HuH-7 (cell line): ENCODE data around the gene ELFN2.

ENCODE experiments used
- DNase-seq: peaks from one replicate; pipeline ENCODE4 v3.0.0; 2011; ENCODE audit warnings: low spot score

Gene ELFN2

DNA sequence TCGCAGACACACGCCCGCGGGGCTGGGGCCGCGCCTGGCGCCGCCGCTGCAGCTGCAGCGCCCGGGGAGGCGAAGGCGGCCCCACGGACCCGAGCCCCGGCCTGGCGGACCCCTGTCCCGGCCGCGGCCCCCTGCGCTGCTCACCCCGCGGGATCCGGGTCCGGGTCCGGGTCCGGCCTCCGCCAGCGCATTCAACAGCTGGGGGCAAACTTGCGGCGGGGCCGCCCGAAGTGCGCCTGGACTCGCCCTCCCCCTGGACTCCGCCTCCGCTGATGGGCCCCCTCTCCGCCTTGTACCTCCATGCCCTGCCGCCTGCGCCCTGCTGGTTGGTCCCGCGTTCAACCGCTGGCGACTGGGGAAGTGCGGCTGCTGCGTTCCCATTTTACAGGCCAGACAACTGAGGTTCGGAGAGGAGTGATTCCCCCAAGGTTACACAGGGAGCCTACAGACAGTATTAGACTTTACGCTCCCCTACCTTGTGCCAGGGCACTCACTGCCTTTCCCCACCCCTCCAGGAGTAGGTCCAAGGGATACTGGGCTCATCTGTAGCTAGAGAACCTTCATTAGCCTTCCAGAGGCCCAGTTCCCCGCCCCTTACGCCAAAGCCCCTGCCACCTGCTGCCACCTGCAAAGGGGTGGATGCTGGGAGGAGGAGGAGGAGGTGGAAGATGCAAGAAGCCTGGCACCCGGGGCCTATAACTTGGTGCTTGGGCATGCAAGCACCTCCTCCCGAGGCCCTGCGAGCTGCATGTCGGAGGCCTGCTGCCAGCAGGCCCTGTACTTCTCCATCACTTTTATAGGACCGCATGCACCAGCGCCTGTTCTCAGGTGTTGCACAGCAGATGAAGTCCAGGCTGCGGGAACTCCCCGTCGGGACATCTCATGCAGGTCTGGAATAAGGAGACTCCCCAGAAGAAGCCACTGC is 694 bp upstream of the ELFN2 start:
- no peak for DNase-seq

DNA sequence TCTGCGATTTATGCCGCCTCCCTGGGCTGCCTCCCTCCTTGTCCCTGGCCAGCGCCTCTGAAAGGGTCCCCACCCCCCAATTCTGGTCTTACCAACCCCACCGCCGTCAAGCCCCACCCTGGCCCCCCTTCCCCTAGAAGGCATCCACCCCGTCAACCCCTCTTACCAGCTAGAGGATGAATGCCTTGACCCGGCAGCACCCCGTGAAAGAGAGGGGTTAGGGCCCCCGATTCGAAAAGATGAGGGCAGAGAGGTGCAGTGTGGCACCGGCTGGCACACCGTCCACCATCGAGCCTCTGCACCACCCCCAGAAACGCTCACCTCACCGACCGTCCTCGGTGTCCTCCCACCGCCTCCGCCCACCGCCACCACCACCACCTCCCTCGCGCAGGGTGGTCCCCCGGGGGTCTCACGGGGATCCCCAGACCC is 559 bp downstream of the ELFN2 start:
- no peak for DNase-seq

DNA sequence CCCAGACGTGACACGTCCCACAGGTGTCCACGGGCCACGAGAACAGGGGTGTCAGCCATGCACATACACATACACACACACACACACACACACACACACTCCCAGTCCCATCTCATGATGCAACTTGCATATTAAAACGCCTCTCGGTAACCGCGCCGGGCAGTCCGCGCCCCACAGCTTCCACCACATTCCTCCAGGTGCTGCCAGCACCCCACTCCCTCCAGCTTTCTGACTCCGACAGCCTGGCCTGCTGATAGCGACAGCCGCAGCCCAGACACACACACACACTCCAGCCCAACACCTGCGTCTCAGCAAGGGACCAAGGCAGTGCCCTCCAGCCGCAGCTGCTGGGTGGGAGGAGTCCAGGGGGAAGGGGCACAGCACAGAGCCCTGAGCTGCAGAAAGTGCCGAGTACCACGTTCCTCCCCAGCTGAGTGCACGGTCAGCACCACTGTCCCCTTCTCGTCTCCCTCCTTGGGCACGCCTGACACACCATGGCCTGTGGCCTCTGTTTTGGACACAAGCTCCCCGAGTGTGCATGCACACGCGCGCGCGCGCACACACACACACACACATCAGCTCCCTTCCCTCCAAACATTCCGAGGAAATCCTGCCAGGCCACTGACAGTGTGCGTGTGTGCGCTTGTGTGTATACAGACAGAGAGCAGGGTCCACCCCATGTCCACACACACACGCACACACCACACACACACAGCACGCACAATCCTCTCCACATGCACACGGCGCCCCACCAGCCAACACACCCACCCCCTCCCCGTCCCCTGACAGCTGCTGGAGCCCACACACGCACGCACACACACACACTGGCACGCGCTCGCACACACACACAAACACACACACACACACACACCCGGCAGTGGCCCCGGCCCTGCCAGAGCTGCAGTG is 1.2 kb downstream of the ELFN2 start:
- DNase-seq: no peak

DNA sequence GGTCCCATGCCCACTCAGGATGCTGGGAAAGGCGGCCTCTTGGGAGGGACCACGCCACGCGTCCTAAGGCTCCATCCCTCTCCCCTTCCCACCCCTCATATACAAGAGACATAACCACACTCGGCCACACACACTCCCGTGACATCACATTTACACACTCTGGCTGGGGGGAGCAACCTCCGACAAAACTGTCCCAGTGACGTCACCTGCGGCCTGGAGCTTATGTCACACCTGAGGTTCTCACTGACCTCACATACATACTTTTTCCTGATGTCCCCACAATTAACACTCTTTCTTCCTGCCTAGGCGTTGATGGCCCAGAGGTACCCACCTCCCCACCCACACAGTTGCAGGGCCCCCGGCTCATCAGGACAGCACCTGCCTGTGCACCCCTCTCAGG is 1.9 kb downstream of the ELFN2 start:
- DNase-seq: no peak

DNA sequence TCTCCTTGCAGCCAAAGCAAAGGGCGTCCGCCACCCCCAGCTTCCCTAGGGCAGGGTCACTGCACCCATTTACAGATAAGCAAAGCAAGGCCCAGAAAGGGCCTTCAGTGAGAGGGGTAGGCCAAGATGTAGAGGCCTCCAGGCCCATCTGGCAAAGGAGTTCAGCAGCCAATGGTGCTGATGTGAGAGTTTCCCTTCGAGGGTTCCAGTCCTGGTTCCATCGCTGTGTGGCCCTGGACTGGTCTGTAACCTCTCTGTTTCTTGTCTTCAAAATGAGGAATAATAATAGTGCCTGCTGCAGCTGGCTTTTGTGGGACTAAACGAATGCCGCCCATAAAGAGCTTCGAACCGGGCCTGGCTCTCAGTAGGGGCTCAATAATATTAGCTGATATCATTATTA is 4.0 kb downstream of the ELFN2 start:
- DNase-seq: no peak

DNA sequence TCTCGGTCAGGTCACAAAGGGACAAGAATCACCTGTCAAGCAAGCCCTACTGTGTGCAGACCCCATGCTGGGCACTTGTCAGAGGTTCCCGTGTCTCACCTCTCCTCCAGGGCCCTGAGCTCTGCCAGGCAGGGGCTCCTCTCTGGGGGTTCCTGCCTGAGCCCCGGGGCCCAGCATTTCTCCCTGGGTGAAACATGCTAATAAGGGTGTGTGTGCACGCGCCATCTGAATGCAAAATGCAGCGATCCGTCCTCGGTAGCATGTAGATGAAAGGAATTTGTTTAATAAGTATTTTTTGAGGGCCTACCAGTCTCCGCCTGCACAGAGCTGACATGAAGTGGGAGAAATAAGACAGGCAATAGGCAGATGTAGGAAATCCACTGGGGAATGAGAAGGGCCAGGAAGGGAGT is 5.8 kb downstream of the ELFN2 start:
- DNase-seq: no peak

DNA sequence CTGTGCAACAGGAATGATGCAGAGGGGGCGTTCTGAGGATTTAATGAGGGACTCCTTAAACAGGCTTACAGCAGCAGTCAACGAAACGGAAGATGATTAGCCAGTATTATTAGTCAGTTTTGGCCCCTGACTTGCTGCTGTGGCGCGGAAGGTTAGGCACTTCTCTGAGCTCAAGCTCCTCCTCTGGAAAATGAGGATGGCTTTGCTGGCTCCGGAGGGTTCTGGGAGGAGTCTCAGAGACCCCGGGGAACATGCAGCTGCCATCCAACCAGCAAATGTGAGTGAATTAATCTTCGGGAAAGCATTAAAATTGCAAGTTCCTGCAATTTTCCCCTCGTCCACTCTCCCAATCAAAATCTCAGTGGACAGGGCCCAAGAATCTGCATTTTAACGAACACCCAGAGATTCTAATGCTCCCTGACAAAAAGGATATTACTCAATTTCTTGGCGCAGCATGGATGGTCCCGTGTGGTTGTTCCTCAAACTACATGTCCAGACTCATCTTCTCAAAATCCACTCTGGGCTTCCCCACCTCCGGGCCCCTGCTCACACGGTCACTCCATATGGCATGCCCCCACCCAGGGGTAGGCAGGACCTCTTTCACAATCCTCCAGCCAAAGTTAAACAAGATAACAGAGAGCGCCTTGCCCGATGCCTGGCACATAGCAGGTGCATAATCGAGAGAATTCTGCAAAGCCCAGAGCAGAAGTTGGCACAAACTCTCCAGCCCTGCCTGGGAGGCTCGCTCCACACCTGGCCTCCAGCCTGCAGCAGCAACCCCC is 6.4 kb downstream of the ELFN2 start:
- no peak for DNase-seq

DNA sequence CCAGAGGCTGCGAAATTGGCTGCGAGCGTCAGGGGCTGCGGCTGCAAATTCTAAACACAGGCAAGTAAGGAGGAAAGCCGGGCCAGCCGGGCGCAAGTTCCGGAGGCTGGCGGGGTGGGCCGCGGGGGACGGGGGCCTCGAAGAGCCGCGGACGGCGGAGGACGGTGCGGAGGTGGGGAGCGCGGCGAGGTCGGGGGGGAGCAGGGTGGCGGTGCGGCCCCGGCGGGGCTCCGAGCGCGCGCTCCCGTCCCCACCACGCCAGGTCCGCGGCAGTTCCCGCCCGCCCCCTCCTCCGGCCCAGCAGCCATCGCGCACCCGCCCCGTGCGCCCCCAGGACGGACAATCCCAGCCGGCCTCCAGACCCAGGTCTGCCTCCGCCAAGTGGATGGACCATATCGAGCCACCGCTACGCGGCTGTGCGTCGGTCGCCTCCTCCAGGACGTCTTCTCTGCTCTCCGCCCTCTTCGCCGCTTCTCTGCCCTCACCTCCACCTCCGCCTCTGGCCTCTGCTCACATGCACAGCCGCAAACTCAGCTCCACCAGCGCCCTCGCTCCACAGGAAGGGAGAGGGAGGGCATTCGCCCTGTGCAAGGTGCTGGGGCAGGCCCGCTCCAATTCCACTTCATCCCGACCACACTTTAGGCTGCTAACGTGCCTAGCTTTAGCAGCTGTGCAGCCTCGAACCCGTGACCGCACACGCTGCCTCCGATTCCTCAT is 7.2 kb downstream of the ELFN2 start:
- DNase-seq: no peak

DNA sequence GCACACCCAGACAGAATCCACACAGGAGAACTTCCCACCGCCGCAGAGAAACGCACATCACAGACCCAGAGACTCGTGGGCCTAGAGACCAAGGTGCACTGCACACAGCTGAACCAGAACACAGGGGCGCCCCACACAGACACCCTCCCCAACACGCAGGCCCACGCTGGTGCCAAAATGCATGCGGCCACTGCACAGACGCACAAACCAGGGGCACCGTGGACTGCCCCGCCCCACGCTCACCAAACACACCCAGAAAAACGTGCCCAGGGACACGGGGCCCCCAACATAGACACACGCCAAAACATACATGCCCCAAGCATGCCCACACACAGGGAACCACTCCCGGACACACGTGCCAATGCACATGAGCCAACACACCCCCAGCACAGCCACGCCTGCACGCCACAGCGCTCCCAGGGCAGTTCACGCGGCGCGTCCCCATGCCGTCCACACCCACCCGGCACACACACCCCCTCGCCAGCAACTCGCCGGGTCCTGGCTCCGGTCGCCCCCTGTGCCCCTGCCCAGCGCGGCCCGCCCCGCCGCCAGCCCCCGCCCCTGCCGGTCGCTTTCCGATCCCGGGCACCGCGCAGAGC is 7.8 kb downstream of the ELFN2 start:
- DNase-seq: no peak

DNA sequence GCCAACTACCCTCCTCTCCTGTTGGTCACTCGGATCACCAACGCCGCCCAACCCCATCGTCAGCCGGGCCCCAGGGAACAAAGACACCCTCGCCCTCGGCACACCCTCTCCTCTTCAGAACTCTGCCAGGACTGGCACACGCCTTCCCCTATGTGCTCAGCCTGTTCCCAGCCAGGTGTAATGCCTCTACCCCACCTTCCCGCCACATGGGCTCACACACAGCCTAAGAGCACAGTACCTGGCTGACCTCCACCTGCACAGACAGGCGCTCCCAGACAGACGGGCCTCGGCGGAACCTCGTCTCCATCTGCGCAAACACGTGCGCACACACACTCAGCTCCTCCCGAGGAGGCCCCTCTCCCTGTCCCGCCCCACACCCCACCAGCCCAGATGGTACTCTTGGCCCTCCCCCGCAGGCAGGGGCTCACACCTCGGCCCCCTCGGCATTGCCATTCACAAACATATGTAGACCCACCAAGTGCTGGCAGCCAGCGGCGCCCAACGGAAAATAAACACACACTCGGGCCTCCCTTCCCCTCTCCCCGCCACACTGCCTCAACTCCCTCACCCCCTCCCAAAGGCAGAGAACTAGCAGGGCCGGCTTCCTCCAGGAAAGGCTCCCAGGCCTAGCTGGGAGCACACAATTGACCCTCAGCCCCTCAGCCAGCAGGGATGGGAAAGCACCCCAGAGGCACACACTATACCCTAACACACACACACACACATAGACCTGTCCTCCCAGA is 8.5 kb downstream of the ELFN2 start:
- DNase-seq: no peak

DNA sequence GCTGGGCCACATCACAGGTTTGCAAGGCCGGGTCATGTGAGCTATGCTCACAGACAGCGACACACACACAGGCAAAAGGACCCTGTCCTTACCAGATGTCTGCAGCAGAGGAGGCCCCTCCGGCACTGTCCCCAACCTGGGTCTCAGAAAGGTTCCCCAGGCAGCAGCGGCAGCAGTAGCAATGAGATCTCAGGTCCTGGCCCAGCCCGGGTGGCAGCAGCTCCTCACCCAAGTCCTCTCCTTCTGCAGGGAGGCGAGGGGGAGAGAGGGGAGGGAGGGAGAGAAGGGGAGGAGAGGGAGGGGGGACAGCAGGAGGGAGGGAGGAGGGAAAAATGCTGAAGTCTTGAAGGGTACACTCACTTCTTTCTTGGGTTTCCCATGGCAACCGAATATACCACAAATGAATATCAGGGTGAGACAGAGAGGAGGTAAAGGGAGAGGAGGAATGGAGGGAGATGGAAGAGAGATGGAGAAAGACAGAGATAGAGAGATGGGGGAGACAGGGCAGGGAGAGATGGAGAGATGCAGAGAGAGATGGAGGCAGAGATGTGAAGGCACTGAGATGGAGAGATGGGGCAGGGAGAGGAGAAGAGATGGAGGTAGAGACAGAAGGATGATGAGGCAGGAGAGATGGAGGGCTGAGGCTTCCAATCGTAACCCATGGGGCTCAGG is 9.5 kb downstream of the ELFN2 start:
- no peak for DNase-seq

DNA sequence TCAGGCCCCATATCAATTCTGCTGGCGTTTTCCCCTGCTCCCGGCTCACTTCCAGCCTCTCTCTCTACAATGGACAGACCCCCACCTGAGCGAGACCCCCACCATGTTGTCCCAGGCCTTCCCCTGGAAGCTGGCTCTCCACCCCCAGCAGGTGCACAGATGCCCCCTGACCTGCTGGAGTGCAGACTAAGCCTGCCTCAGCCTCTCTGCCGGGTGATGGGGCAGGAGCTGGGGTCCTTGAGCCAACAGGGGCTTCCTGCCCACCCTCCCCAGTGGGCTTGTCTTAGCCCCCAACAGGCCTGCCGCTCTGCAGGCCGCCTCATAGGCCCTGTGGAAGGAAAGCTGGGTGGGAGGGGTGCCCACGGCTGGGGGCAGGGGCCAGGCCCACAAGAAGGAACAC is 10.0 kb downstream of the ELFN2 start:
- DNase-seq: no peak

DNA sequence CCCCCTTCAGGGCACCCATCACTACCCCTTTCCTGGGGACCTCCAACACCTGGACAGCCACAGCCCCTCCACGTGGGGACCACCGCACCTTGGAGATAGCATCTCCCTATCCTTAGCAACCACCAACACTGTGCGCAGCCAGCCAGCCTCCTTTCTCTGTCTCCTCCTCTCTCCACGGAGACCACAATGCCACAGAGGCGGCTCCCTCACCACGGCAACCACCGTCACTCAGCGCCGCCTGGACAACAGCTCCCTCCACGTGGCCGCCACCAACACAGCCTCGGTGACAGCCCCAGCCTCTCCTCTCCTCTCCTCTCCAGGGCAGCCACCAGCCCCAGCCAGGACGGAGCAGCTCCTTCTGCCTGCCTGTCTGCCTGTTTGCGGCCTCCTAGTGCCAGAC is 10.5 kb downstream of the ELFN2 start:
- DNase-seq: no peak

DNA sequence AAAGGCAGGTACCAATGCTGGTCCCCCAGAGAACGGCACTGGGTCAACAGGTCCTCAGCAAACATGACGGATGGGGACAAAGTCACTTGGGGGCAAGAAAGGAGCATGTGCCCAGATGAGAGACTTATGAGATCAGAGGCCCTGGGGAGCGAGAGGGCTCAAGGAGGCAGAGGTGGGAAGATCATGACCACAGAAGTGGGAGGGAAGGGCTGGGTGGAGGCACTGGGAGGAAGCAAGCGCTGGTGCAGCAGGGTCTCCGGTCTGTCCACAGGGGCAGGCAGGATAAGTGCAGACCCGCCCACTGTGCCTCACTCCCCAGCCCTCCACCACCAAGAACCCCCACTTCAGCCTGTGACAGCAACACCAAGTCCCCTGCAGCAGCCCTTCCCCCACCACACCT is 10.9 kb downstream of the ELFN2 start:
- no peak for DNase-seq

DNA sequence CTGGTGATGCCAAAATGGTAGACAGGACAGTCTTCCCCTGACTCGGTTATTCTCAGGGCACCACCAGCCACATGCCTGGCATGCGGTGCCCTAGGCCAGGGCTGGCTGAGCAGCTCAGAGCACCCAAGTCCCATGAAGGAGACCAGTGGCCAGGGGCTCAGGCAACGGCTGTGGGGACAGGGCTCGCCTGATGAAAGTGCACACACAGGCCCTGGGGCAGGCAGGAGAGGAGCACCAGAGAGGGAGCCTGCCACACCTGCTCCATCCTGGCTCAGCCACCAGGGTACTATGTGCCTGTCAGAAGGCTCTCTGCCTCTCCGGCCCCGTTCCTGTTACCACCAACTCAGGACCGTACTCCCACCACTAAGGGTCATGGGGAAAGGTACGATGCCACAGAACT is 12.1 kb downstream of the ELFN2 start:
- DNase-seq: no peak

DNA sequence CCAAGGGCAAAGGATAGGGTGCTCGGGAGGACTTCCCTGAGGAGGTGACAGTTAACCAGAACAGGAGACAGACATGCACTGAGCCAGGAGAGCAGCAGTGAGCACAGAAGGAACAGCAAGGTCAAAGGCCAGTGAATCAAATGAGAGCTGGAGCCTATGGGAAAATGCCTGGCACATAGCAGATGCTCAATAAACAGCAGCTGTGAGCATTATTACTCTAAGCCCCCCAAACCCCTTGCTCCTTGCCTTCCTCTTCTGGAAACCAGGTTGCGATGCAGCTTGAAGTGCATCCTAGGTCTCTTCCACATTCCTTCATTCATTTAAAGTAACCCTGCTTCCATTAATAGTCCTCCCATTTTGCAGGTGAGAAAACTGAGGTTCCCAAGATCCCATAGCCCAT is 13.0 kb downstream of the ELFN2 start:
- DNase-seq: no peak

DNA sequence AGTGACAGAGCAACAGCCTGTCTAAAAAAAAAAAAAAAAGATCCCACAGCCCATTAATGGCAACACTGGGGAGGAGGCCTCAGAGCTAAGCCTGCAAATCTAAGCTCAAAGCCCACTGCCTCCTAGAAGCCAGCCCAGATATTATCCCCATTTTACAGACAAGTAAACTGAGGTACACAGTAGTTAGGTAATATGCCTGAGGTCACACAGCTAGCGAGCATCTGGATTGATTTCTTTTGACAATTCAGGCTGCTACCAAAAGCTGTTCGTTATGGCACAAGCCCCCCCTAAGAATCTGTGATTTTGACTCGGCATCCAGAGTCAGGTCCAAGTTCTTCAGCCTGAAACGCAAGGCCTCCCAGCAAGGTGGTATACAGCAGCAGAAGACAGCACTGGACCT is 13.7 kb downstream of the ELFN2 start:
- DNase-seq: no peak

DNA sequence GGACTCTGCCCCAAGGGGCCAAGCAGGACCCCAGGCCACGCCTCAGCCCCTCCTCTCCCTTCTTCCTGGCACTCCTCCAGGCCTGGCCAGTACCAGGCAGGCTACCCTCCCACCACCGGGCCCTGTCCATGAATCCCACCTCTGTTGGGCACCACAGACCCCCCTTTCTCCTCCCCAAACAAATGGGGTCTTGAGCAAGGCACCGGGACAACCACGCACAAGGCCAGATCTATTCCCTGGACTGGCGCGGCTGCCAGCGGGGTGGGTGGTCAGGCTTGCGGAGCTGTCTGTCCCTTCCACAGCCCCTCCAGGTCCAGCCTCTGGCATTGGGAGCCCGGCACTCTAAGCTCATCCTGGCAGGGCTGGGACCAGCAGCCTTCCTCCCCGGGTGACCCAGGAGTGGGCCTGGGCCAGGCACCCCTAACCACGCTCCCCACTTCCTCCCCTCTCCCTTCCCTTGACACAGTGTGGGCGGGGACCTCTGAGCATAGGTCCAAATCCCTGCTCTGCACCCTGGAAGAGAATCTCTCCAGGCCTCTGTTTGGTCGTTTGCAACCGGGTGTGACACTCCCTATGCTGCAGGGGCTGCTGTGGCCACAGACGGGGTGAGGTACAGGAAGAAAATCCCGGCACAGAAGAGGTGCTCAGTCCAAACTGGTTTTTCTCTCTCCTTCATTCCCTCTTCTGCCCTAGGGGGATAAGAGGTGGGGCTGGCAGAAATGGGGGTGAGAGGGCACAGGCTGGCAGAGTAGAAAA is 14.6 kb downstream of the ELFN2 start:
- DNase-seq: no peak

DNA sequence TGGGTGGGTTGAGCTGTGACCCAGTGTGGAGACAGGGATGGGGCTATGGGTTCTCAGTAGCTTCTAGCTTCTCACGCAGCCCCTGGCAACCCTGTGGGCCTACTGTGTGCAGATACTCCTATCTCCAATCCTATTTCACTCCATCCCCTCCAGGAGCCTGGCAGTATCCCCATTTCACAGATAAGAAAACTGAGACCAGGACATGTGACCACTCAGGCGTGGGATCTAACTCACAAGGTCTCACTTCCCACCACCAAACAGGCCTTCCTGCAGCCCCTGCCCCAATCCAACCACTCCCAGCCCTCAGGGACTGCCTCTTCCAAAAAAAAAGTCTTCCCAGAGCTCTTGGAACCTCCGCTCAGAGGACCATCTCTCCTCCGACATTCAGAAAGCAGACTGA is 15.6 kb downstream of the ELFN2 start:
- no peak for DNase-seq
